ENCODE results near the gene TATDN3.
"Not testable (repeated sequence)": the region's sequence is repeated elsewhere in the genome, so short reads cannot be mapped to it uniquely, and the experiment has no call there.

TATDN3 gene

DNA sequence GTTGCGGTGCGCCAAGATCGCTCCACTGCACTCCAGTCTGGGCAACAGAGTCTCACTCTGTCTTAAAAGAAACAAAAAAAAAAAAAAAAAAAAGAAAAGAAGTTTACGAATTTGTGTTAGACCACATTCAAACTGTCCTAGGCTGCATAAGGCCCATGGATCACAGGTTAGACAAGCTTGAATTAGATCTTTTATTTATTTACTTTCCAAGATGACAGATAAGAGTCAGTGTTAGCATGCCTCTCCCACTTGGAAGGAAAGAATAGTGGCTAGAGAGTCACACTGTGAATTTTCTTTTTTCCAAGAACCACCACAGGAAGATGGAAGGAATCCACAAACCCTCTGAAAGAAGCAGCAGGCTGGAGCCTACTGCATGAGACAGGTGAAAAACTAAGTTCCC, 29.5 kb upstream of the TATDN3 start:
- H3K27me3 ChIP-seq (ENCODE audit: control insufficient read depth, low read length), result no peaks in the 10 kb centered on the region
- H3K9me3 ChIP-seq (ENCODE audit: control insufficient read depth, insufficient read depth, low read length), result no peaks in the 10 kb centered on the region
- H3K36me3 ChIP-seq (ENCODE audit: control insufficient read depth, low read length), result peaks cover 5% of the 10 kb centered on the region
- H3K9me2 ChIP-seq (replicated peaks; ENCODE audit: control insufficient read depth, low read length), result no peaks in the 10 kb centered on the region
- H4K20me1 ChIP-seq (ENCODE audit: control insufficient read depth, insufficient read depth, low read depth, low read length), result no peaks in the 10 kb centered on the region; the same call in 1 of the 2 replicates
- TF ChIP-seq EZH2phosphoT487 (IDR thresholded peaks at IDR 0.05; ENCODE audit: borderline replicate concordance, low read length), result no peak
- TF ChIP-seq, protein P1, sequence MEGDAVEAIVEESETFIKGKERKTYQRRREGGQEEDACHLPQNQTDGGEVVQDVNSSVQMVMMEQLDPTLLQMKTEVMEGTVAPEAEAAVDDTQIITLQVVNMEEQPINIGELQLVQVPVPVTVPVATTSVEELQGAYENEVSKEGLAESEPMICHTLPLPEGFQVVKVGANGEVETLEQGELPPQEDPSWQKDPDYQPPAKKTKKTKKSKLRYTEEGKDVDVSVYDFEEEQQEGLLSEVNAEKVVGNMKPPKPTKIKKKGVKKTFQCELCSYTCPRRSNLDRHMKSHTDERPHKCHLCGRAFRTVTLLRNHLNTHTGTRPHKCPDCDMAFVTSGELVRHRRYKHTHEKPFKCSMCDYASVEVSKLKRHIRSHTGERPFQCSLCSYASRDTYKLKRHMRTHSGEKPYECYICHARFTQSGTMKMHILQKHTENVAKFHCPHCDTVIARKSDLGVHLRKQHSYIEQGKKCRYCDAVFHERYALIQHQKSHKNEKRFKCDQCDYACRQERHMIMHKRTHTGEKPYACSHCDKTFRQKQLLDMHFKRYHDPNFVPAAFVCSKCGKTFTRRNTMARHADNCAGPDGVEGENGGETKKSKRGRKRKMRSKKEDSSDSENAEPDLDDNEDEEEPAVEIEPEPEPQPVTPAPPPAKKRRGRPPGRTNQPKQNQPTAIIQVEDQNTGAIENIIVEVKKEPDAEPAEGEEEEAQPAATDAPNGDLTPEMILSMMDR (IDR thresholded peaks at IDR 0.05; ENCODE audit: low read depth, low read length, poor library complexity, severe bottlenecking), result no peak
- no peak overlapping the region for H3K27ac ChIP-seq (ENCODE audit: low read depth, low read length)
- H3K79me2 ChIP-seq (ENCODE audit: control insufficient read depth, low read length), result peaks cover 36% of the 10 kb centered on the region
- H3K4me1 ChIP-seq (ENCODE audit: control insufficient read depth, low read length), result no peaks in the 10 kb centered on the region
- no peak overlapping the region for H3K4me3 ChIP-seq (ENCODE audit: low read length)
- no peaks in the 10 kb centered on the region for H3F3A ChIP-seq (ENCODE audit: control insufficient read depth, insufficient read depth)
- H3K4me2 ChIP-seq (ENCODE audit: low read length), result no peak overlapping the region

DNA sequence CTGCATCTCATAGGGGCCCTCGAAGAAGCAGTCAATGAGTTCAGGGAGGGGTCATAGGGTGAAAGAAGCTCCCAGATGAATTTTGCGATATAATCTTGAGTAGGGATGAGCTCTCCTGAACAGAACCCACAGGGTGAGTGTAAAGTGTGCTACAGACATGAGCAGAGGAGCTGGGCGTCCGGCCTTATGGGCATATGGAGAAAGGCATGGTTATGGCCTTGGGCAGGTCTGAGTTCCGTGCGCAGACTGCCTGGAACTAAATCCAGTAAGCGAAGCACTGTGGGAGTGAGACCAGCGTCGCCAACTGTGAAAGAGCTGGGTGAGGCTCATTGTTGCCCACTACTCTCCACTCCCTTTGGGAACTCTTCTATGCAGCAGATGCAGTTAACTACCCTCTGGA, 28.9 kb upstream of the TATDN3 start:
- H3K9me2 ChIP-seq (replicated peaks; ENCODE audit: control insufficient read depth, low read length), result no peaks in the 10 kb centered on the region
- H4K20me1 ChIP-seq (ENCODE audit: control insufficient read depth, insufficient read depth, low read depth, low read length), result no peaks in the 10 kb centered on the region; the same call in 1 of the 2 replicates
- no peaks in the 10 kb centered on the region for H3K9me3 ChIP-seq (ENCODE audit: control insufficient read depth, insufficient read depth, low read length)
- no peaks in the 10 kb centered on the region for H3K27me3 ChIP-seq (ENCODE audit: control insufficient read depth, low read length)
- H3F3A ChIP-seq (ENCODE audit: control insufficient read depth, insufficient read depth), result no peaks in the 10 kb centered on the region
- no peak for TF ChIP-seq EZH2phosphoT487 (IDR thresholded peaks at IDR 0.05; ENCODE audit: borderline replicate concordance, low read length)
- TF ChIP-seq, protein P1 (IDR thresholded peaks at IDR 0.05; ENCODE audit: low read depth, low read length, poor library complexity, severe bottlenecking), result no peak
- H3K4me2 ChIP-seq (ENCODE audit: low read length), result no peak overlapping the region
- H3K27ac ChIP-seq (ENCODE audit: low read depth, low read length), result no peak overlapping the region
- H3K4me3 ChIP-seq (ENCODE audit: low read length), result no peak overlapping the region
- peaks cover 41% of the 10 kb centered on the region for H3K79me2 ChIP-seq (ENCODE audit: control insufficient read depth, low read length)
- H3K4me1 ChIP-seq (ENCODE audit: control insufficient read depth, low read length), result no peaks in the 10 kb centered on the region
- peaks cover 5% of the 10 kb centered on the region for H3K36me3 ChIP-seq (ENCODE audit: control insufficient read depth, low read length)

DNA sequence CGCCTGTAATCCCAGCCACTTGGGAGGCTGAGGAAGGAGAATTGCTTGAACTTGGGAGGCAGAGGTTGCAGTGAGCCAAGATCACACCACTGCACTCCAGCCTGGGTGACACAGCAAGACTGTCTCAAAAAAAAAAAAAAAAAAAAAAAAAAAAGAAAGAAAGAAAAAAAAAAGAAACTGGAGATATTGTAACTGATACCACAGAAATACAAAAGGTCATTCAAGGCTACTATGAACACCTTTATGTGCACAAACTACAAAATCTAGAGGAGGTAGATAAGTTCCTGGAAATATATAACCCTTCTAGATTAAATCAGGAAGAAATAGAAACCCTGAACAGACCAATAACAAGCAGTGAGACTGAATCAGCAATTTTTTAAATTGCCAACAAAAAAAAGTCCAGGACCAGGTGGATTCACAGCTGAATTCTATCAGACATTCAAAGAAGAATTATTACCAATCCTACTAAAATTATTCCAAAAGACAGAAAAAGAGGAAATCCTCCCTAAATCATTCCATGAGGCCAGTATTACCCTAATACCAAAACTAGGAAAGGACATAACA, 26.9 kb upstream of the TATDN3 start:
- not testable (repeated sequence) for H3F3A ChIP-seq (ENCODE audit: control insufficient read depth, insufficient read depth); H3K9me2 ChIP-seq (replicated peaks; ENCODE audit: control insufficient read depth, low read length); H3K27me3 ChIP-seq (ENCODE audit: control insufficient read depth, low read length); H3K36me3 ChIP-seq (ENCODE audit: control insufficient read depth, low read length); H3K4me2 ChIP-seq (ENCODE audit: low read length); H3K27ac ChIP-seq (ENCODE audit: low read depth, low read length); H4K20me1 ChIP-seq (ENCODE audit: control insufficient read depth, insufficient read depth, low read depth, low read length); H3K4me1 ChIP-seq (ENCODE audit: control insufficient read depth, low read length); H3K9me3 ChIP-seq (ENCODE audit: control insufficient read depth, insufficient read depth, low read length); H3K4me3 ChIP-seq (ENCODE audit: low read length)
- peaks cover 47% of the 10 kb centered on the region for H3K79me2 ChIP-seq (ENCODE audit: control insufficient read depth, low read length)

DNA sequence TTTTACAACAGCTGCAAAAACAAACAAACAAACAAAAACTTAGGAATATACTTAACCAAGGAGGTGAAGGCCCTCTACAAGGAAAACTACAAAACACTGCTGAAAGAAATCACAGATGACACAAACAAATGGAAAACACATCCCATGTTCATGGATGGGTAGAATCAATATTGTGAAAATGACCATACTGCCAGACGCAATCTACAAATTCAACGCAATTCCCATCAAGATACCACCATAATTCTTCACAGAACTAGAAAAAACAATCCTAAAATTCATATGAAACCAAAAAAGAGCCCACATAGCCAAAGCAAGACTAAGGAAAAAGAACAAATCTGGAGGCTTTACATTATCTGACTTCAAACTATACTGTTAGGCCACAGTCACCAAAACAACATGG, 24.9 kb upstream of the TATDN3 start:
- not testable (repeated sequence) for H3K27me3 ChIP-seq (ENCODE audit: control insufficient read depth, low read length); H3F3A ChIP-seq (ENCODE audit: control insufficient read depth, insufficient read depth); H3K27ac ChIP-seq (ENCODE audit: low read depth, low read length); H3K4me3 ChIP-seq (ENCODE audit: low read length); H3K4me2 ChIP-seq (ENCODE audit: low read length); H4K20me1 ChIP-seq (ENCODE audit: control insufficient read depth, insufficient read depth, low read depth, low read length); H3K9me3 ChIP-seq (ENCODE audit: control insufficient read depth, insufficient read depth, low read length); H3K36me3 ChIP-seq (ENCODE audit: control insufficient read depth, low read length); H3K4me1 ChIP-seq (ENCODE audit: control insufficient read depth, low read length); H3K9me2 ChIP-seq (replicated peaks; ENCODE audit: control insufficient read depth, low read length)
- H3K79me2 ChIP-seq (ENCODE audit: control insufficient read depth, low read length), result peaks cover 45% of the 10 kb centered on the region

Data from DOHH2 (cell line).